Activated CD4-positive, alpha-beta memory T cell treated with anti-CD3 and anti-CD28 coated beads, Interleukin-2, amount 10 ng/mL, durations not matched to agents 7 days and 5 days (primary cell): Measurements from ENCODE around the gene MBTD1. TPM values are rescaled to one million over a fixed set of nuclear protein-coding genes. Genes with fewer than 3 reads are reported as not detected.
A peak's percentile ranks its signal among the peaks of the same experiment; 100 is the strongest.
"Not testable (repeated sequence)": the region's sequence is repeated elsewhere in the genome, so short reads cannot be mapped to it uniquely, and the experiment has no call there.

ENCODE experiments used
- CTCF ChIA-PET: fragments of 350-600 bp; sonication (Branson Sonifier 250); formaldehyde crosslinking; loops from one replicate; lab custom pipeline; 2021; ENCODE audit warnings: antibody characterized with exemption, inconsistent platforms; lab: Charles Lee
- POLR2A ChIA-PET: fragments of 350-600 bp; sonication (Branson Sonifier 250); formaldehyde crosslinking; loops from one replicate; lab custom pipeline; 2021; ENCODE audit warnings: antibody characterized with exemption; lab: Charles Lee
- DNase-seq: peaks from one replicate; pipeline ENCODE4 v3.0.0-alpha.2; 2020
- H3K27ac Mint-ChIP-seq: one replicate; pipeline ENCODE4 v1.8.0; 2021; ENCODE audit warnings: mild to moderate bottlenecking, mixed read lengths
- H3K27me3 Mint-ChIP-seq: one replicate; pipeline ENCODE4 v1.8.0; 2021; ENCODE audit warnings: mixed read lengths
- H3K36me3 Mint-ChIP-seq: one replicate; pipeline ENCODE4 v1.8.0; 2021; ENCODE audit warnings: low read depth, mixed read lengths
- H3K4me1 Mint-ChIP-seq: one replicate; pipeline ENCODE4 v1.8.0; 2021; ENCODE audit warnings: mixed read lengths
- H3K4me3 Mint-ChIP-seq: one replicate; pipeline ENCODE4 v1.8.0; 2021; ENCODE audit warnings: mild to moderate bottlenecking, mixed read lengths
- H3K9me3 Mint-ChIP-seq: one replicate; pipeline ENCODE4 v1.8.0; 2021; ENCODE audit warnings: mixed read lengths
- total RNA-seq, 2 experiments: library from RNA; stranded (reverse); gene quantifications; one replicate each; pipeline ENCODE4 v1.2.3, GENCODE V29; 2021

MBTD1 gene
- total RNA-seq, result 10 to 100 TPM; 12.2 to 13.0 TPM

DNA sequence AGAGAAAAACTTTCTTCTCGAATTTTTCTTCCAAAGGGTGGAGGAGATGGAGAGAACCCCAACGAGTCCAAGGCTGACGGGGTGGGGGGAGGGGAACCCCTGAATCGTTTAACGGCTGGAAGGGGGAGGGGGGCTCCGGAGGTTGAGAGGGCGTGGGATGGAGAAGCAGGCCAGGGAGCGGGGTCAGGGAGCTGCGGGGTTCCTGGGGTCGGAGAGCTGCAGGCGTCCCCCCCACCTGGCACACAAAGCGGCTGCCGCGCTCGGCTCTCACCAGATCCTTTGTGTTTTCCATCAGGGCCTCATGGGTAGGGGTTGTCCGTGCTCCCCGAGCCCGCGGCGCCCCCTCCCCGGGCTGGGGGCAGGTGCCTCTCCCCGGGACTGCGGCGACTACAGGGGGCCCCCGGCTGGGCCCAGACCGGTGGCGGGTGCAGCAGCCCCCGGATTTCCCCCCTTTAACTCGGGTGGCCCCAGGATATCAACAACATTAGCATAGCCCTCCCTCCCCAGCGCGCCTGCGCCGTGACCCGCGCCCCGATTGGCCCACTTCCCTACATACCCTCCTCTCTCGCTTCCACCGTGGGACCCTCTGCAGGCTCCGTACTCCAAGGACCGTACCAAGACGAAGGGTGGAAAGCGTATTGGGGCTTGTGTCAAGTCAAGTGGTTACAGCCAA, at the start of gene MBTD1:
Gene MBTD1 (minus strand): TSS at position 486 of the 673 bp plus-strand sequence. CDS start 34,888 bp downstream, outside the sequence.
- H3K27ac Mint-ChIP-seq, result peak within 1 kb of the TSS; percentile 96
- ChIA-PET POLR2A (interaction anchor here (1.5 kb wide), 2 partner anchors 82 to 94 kb away, joined by 3 to 12 read pairs; partner anchors contain the start of gene NME2), CTCF (no interaction called here)
- no peaks in the 10 kb centered on the region for H3K9me3 Mint-ChIP-seq
- peaks cover 64% of the 10 kb centered on the region for H3K4me1 Mint-ChIP-seq
- peak within 1 kb of the TSS; percentile 86 for H3K4me3 Mint-ChIP-seq
- DNase-seq, result peak; percentile 95
- no peaks in the 10 kb centered on the region for H3K27me3 Mint-ChIP-seq
- peaks cover 51% of the 10 kb centered on the region for H3K36me3 Mint-ChIP-seq

DNA sequence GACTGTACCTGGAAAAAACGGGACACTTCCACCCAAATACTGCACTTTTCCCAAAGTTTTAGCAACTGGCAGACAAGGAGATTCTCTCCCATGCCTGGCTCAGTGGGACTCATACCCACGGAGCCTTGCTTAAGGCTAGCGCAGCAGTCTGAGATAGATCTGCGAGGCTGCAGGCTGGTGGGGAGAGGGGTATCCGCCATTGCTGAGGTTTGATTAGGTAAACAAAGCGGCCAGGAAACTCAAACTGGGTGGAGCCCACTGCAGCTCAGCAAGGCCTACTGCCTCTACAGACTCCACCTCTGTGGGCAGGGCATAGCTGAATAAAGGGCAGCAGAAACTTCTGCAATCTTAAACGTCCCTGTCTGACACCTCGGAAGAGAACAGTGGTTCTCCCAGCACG, 45.3 kb upstream of the MBTD1 start:
- ChIA-PET POLR2A (no interaction called here), CTCF (no interaction called here)
- H3K27me3 Mint-ChIP-seq, result peaks cover 21% of the 10 kb centered on the region
- H3K4me1 Mint-ChIP-seq, result no peaks in the 10 kb centered on the region
- H3K36me3 Mint-ChIP-seq, result peaks cover 5% of the 10 kb centered on the region
- no peak overlapping the region for H3K27ac Mint-ChIP-seq
- peaks cover 9% of the 10 kb centered on the region for H3K9me3 Mint-ChIP-seq
- DNase-seq, result no peak
- no peak overlapping the region for H3K4me3 Mint-ChIP-seq

DNA sequence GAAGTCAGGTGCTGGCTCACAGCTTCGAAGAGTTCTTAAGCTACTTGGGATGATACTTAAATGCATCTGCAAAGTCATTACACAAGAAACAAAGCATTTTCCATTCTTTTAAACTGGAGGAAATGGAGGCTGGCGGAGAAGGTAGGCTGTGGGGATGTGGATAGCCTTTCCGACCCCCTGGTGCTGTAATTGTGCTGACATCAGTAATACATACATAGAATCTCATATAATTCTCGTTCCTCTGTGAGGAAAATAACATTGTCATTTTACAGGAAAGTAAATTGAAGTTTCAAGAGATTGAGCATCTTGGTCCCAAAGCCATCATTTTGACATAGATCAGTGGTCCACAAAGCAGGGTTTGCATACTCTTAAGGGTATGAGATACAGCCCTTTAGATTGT, 40.0 kb upstream of the MBTD1 start:
- no peak for DNase-seq
- POLR2A ChIA-PET, result no interaction called here
- H3K9me3 Mint-ChIP-seq, result no peaks in the 10 kb centered on the region
- no peak overlapping the region for H3K4me3 Mint-ChIP-seq
- no peaks in the 10 kb centered on the region for H3K27me3 Mint-ChIP-seq
- CTCF ChIA-PET, result interaction anchor here (1.2 to 1.4 kb wide), 2 partner anchors 22 to 37 kb away, joined by 3 to 4 read pairs; no protein-coding TSS in a partner anchor
- H3K4me1 Mint-ChIP-seq, result peaks cover 5% of the 10 kb centered on the region
- peaks cover 18% of the 10 kb centered on the region for H3K36me3 Mint-ChIP-seq
- no peak overlapping the region for H3K27ac Mint-ChIP-seq

DNA sequence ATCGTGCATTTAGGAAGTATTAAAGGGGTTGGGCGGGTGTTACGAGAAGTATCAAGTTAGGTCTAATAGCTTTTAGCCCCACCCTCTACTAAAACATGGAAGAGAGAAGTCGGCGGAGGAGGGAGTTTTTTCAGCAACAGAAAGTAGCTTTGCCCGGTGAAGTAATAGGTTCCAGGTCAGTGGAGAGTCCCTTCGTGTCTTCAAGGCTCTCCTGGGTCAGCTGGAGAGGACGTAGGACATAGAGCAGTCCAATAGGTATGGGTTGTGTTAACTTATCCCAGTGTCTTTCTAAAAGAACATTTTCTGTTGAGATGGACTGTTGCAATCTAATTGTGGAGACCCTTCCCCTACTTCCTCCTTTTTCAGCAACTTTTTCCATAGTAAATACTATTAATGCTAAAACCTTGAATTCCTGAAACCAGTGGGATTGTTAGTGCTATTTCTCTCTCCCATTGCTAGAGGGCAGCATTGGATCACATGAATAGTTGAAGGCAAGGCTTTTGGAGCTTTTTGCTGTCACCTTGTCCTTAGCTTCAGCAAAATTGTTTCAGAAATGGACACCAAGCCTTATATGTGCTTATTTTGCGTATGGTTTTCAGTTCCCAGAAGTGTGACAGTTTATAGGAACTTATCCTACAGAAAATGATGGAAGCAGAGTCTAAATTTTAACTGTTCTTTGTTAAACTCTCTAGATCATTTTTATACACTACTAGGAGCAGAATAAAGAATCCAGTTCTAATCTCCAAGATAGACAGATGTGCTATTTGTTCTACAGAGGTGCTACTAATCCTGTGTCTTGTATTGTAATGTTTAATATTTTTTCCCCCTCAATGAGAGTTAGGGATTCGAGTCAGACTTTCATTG, 38.9 kb upstream of the MBTD1 start:
- ChIA-PET CTCF (interaction anchor here (1.2 to 1.4 kb wide), 4 partner anchors 23 to 339 kb away, joined by 3 to 5 read pairs (median 4); no protein-coding TSS in a partner anchor), POLR2A (no interaction called here)
- Mint-ChIP-seq H3K9me3 (no peaks in the 10 kb centered on the region), H3K36me3 (peaks cover 27% of the 10 kb centered on the region), H3K4me3 (no peak overlapping the region), H3K4me1 (peaks cover 5% of the 10 kb centered on the region), H3K27ac (no peak overlapping the region), H3K27me3 (no peaks in the 10 kb centered on the region)
- no peak for DNase-seq

DNA sequence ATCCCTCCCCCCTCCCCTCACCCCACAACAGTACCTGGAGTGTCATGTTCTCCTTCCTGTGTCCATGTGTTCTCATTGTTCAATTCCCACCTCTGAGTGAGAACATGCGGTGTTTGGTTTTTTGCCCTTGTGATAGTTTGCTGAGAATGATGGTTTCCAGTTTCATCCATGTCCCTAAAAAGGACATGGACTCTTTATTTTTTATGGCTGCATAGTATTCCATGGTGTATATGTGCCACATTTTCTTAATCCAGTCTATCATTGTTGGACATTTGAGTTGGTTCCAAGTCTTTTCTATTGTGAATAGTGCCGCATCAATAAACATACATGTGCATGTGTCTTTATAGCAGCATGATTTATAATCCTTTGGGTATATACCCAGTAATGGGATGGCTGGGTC, 34.5 kb upstream of the MBTD1 start:
- not testable (repeated sequence) for H3K27me3 Mint-ChIP-seq
- peaks cover 64% of the 10 kb centered on the region for H3K36me3 Mint-ChIP-seq

DNA sequence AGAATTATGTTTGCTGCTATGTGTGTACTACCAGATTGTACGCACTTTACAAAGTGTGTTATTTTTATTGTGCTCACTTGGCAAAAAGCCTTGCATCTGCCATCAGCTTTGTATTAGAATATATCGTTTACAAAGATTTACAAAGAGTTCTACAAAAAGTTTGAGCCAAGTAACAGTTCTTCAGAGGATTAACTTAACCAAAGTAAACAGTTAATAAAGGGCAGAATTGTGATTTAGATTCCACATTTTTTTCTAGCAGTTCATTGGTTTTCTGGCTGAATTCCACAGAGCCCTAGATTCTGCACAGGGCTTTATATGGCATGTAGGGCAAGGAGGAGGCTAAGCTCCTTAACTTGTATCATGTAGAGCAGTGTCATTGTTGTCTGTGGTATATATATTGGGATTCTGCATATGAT, 29.9 kb upstream of the MBTD1 start:
- Mint-ChIP-seq H3K27ac (no peak overlapping the region), H3K4me1 (peaks cover 5% of the 10 kb centered on the region), H3K4me3 (no peak overlapping the region), H3K36me3 (peaks cover 75% of the 10 kb centered on the region), H3K27me3 (no peaks in the 10 kb centered on the region), H3K9me3 (peaks cover 3% of the 10 kb centered on the region)
- POLR2A ChIA-PET, result no interaction called here
- CTCF ChIA-PET, result interaction anchor here (1.6 kb wide), 1 partner anchor 22 kb away, joined by 3 read pairs; no protein-coding TSS in a partner anchor
- no peak for DNase-seq

More for the DNA sequence above, 34.5 kb upstream of the MBTD1 start:
- H3K9me3 Mint-ChIP-seq, POLR2A ChIA-PET, H3K27ac Mint-ChIP-seq, H3K4me1 Mint-ChIP-seq, DNase-seq, CTCF ChIA-PET, H3K4me3 Mint-ChIP-seq: not testable (repeated sequence)

DNA sequence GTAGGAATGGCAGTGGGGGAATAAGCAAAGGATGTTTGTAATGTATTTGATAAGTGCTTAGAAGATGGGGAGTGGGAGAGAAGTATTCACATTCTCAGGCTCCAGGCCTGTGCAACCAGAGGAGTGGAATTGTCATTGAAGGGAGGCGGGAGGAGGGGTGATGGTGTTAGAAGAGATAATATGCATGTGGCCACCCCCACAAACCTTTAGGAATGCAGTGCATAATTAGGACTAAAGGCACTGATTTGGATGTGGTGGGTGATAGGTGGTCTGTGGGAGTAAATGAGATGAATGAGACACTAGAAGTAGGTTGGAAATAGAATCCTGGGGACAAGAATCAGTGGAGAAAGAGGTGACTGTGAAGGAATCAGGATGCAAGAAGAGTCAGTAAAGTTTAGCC, 27.6 kb upstream of the MBTD1 start:
- H3K36me3 Mint-ChIP-seq, result peaks cover 64% of the 10 kb centered on the region
- no peaks in the 10 kb centered on the region for H3K9me3 Mint-ChIP-seq
- H3K27me3 Mint-ChIP-seq, result no peaks in the 10 kb centered on the region
- H3K27ac Mint-ChIP-seq, result no peak overlapping the region
- DNase-seq, result no peak
- CTCF ChIA-PET, result no interaction called here
- POLR2A ChIA-PET, result no interaction called here
- H3K4me3 Mint-ChIP-seq, result no peak overlapping the region
- H3K4me1 Mint-ChIP-seq, result peaks cover 6% of the 10 kb centered on the region

DNA sequence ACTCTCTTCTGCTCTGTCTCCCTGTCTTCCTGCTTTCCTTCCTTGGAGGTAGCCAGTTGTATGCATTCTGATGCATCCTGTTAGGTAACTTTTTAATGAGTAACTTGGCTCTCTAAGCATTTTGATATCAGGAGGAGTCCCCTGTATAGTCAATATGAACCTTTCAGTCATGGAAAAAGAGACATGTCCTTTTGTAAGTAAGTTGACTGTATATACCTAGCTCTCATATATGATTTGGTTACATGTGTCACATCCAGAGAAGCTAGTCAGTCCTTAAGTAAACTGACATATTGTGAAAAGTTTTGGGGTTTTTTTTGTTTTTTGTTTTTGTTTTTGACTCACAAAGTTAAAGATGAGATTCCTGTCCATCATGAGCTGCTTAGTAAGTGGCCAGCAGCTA, 19.3 kb upstream of the MBTD1 start:
- Mint-ChIP-seq H3K27me3 (no peaks in the 10 kb centered on the region), H3K4me3 (no peak overlapping the region), H3K9me3 (no peaks in the 10 kb centered on the region), H3K36me3 (peaks cover 66% of the 10 kb centered on the region), H3K4me1 (peaks cover 6% of the 10 kb centered on the region), H3K27ac (no peak overlapping the region)
- no peak for DNase-seq
- ChIA-PET POLR2A (no interaction called here), CTCF (no interaction called here)

DNA sequence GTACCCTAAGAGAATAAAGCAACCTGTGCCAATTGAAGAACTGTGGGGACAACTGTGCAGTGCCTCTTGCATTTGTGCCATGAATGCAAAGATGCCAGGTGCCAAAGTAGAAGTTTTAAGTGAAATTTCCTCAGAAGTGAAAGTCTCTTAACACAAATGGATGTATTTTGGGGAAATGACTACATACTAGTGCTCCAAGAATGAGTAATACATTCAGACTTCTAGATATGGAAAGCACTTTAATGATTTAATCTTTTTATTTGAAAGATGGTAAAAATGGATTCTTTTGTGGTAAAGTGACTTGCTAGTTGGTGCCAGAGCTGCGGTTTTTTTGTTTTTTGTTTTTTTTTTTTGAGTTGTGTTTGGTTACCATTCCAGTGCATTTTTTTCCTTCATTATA, 15.5 kb upstream of the MBTD1 start:
- DNase-seq, result no peak
- peaks cover 9% of the 10 kb centered on the region for H3K4me1 Mint-ChIP-seq
- H3K27me3 Mint-ChIP-seq, result no peaks in the 10 kb centered on the region
- POLR2A ChIA-PET, result interaction anchor here (1.2 kb wide), 1 partner anchor 14 kb away, joined by 4 read pairs; no protein-coding TSS in a partner anchor
- CTCF ChIA-PET, result no interaction called here
- H3K36me3 Mint-ChIP-seq, result peaks cover 66% of the 10 kb centered on the region
- no peak overlapping the region for H3K4me3 Mint-ChIP-seq
- H3K27ac Mint-ChIP-seq, result no peak overlapping the region
- no peaks in the 10 kb centered on the region for H3K9me3 Mint-ChIP-seq

DNA sequence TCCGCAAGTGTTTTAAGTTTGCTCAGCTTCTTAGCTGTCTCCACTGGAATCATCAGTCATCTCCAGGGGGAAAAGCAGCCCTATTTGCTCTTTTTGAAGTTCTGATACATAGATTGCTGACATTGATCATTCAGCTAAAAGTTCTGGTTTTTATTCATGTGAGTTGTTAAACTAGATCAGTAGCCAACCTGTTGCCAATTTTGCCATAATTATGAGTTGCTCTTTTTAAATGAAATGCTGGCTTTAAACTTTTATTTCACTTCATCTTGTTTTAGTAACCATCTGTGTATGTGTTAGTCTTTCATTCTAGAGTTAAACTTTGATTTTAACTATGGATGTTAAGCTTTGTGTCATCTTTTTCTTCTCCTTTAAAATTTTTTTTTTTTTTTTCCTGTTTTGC, 13.0 kb upstream of the MBTD1 start:
- Mint-ChIP-seq H3K9me3 (no peaks in the 10 kb centered on the region), H3K36me3 (peaks cover 68% of the 10 kb centered on the region), H3K27ac (no peak overlapping the region), H3K27me3 (no peaks in the 10 kb centered on the region), H3K4me3 (no peak overlapping the region), H3K4me1 (peaks cover 14% of the 10 kb centered on the region)
- CTCF ChIA-PET, result interaction anchor here (1.3 kb wide), 1 partner anchor 16 kb away, joined by 3 read pairs; no protein-coding TSS in a partner anchor
- POLR2A ChIA-PET, result interaction anchor here (0.6 to 1.3 kb wide), 3 partner anchors 11 to 20 kb away, joined by 3 to 4 read pairs (median 3); no protein-coding TSS in a partner anchor
- DNase-seq, result no peak

DNA sequence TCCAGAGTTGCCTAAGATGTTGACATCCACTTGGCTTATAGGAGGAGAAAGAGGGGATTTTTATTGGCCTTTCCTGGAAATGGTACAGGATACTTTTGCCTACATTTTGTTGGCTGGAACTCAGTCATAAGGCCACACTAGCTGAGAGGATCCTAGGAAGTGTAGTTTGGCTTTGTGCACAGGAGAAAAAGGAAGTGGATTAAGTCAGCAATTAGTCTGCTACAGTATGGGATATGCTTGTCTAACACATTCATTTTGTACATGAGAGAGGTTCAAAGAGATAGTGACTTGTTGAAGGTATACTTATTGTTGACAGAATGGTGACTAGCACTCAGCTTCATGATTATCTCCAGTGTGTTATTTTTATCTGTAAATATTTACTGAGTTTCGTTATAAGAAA, 10.8 kb upstream of the MBTD1 start:
- Mint-ChIP-seq H3K4me1 (peaks cover 20% of the 10 kb centered on the region), H3K27me3 (no peaks in the 10 kb centered on the region), H3K4me3 (no peak overlapping the region), H3K9me3 (no peaks in the 10 kb centered on the region), H3K27ac (peak overlapping the region; percentile 13), H3K36me3 (peaks cover 65% of the 10 kb centered on the region)
- ChIA-PET CTCF (interaction anchor here (0.7 to 2.6 kb wide), 2 partner anchors 10 to 270 kb away, joined by 3 to 5 read pairs; partner anchors contain the start of gene UTP18), POLR2A (interaction anchor here (1.4 kb wide), 1 partner anchor 9 kb away, joined by 5 read pairs; no protein-coding TSS in a partner anchor)
- no peak for DNase-seq

DNA sequence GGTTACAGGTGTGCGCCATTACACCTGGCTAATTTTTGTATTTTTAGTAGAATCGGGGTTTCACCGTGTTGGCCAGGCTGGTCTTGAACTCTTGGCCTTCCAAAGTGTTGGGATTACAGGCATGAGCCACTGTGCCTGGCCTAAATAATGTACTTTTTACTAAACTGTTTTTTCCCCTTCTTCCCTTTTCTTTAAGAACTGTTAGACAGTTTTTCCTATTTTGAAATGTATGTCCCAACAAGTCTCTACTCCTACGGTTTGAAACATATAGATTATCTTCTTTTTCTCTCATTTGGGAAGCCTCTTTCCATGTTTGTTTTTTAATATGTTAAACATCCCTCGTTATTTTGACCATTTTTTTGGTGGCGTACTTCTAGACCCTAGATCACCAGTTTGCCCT, 10.1 kb upstream of the MBTD1 start:
- Mint-ChIP-seq H3K36me3 (peaks cover 62% of the 10 kb centered on the region), H3K9me3 (no peaks in the 10 kb centered on the region), H3K27me3 (no peaks in the 10 kb centered on the region), H3K27ac (no peak overlapping the region), H3K4me1 (peaks cover 19% of the 10 kb centered on the region), H3K4me3 (no peak overlapping the region)
- CTCF ChIA-PET, result interaction anchor here (0.6 to 2.6 kb wide), 2 partner anchors 9 to 291 kb away, joined by 4 to 5 read pairs; partner anchors contain the start of gene UTP18
- DNase-seq, result no peak
- POLR2A ChIA-PET, result no interaction called here

DNA sequence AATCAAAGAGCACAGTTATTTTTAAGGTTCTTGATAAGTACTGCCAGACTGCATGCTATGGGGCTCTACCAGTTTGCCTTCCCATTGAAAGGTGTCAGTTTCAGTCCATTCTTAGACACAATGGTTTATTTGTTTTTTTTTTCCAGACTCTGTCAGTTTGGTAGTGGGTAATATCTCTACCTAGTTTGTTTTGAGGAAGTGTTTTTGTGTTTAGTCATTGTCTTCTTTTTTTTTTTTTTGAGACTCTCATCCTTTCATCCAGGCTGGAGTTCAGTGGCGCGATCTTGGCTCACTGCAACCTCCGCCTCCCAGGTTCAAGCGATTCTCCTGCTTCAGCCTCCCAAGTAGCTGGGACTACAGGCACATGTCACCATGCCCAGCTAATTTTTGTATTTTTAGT, 4.6 kb upstream of the MBTD1 start:
- DNase-seq, H3K4me3 Mint-ChIP-seq, H3K27ac Mint-ChIP-seq, POLR2A ChIA-PET, CTCF ChIA-PET, H3K27me3 Mint-ChIP-seq, H3K9me3 Mint-ChIP-seq: not testable (repeated sequence)
- Mint-ChIP-seq H3K36me3 (peaks cover 61% of the 10 kb centered on the region), H3K4me1 (peaks cover 44% of the 10 kb centered on the region)
